BE2C (cell line): ENCODE results near the gene WDR70.

Source experiments
- DNase-seq: peaks from one replicate; pipeline ENCODE4 v3.0.0-alpha.2; 2020
- H3K27me3 ChIP-seq: fragments of 250-450 bp; sonication (Bioruptor Pico); 2 replicates; pipeline ENCODE4 v1.5.1; 2020; ENCODE audit warnings: mild to moderate bottlenecking
- H3K36me3 ChIP-seq: fragments of 250-450 bp; sonication (Bioruptor Pico); 2 replicates; pipeline ENCODE4 v1.5.1; 2020; ENCODE audit warnings: mild to moderate bottlenecking
- H3K4me1 ChIP-seq: fragments of 250-450 bp; sonication (Bioruptor Pico); 2 replicates; pipeline ENCODE4 v1.5.1; 2020
- H3K4me3 ChIP-seq: 2 replicates; pipeline ENCODE4 v1.5.1; 2011; ENCODE audit warnings: low read depth, low read length
- H3K9me3 ChIP-seq: fragments of 250-450 bp; sonication (Bioruptor Pico); 2 replicates; pipeline ENCODE4 v1.5.1; 2020
- CTCF ChIP-seq: IDR thresholded peaks from 2 replicates; pipeline ENCODE4 v1.5.1; 2012; ENCODE audit warnings: mild to moderate bottlenecking, low read depth, low read length

The WDR70 gene

DNA sequence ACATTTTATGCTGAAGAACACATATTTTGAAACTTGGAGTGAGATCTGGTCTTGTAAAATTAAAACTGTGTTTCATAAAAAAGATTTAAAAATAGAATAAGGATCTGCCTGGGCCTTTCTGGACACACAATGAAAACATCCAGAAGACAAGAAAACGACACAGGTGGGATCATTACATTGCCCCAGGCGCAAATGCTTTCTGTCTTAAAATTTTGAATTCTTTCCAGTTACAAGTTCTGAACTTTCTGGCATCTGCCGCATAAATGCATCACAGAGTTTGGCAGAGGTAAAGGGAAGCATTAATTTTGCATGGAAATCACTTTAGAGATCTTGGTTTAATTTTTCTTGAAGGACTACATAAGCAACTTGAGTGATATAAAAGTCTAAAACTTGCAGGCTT lies 219.6 kb downstream of the WDR70 start:
- Histone ChIP-seq H3K36me3 (no peaks in the 10 kb centered on the region), H3K9me3 (no peaks in the 10 kb centered on the region), H3K27me3 (no peaks in the 10 kb centered on the region), H3K4me1 (no peaks in the 10 kb centered on the region), H3K4me3 (no peak overlapping the region)
- DNase-seq = no peak
- no peak for TF ChIP-seq CTCF

DNA sequence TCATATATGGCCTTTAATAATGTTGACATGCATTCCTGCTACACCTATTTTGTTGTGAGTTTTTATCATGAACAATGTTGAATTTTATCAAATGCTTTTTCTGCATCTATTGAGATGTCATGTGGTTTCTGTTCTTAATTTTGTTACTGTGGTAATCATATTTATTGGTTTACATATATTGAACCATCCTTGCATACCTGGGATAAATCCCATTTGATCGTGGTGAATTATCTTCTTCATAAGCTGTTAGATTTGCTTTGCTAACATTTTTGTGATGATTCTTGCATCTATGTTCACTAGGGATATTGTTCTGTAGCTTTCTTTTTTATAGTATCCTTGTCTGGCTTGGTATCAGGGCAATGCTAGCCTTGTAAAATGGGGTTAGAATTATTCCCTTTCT lies 222.0 kb downstream of the WDR70 start:
- no peak for DNase-seq
- no peaks in the 10 kb centered on the region for H3K4me1 ChIP-seq
- no peaks in the 10 kb centered on the region for H3K27me3 ChIP-seq
- no peak for TF ChIP-seq CTCF
- no peaks in the 10 kb centered on the region for H3K36me3 ChIP-seq
- no peak overlapping the region for H3K4me3 ChIP-seq
- no peaks in the 10 kb centered on the region for H3K9me3 ChIP-seq

- no peak for DNase-seq
- Histone ChIP-seq H3K36me3 (no peaks in the 10 kb centered on the region), H3K9me3 (no peaks in the 10 kb centered on the region), H3K4me3 (no peak overlapping the region), H3K27me3 (no peaks in the 10 kb centered on the region), H3K4me1 (no peaks in the 10 kb centered on the region)
- no peak for TF ChIP-seq CTCF
Measured at GRCh38 chr5:37603072-37603471, 224.0 kb downstream of the WDR70 start.

DNA sequence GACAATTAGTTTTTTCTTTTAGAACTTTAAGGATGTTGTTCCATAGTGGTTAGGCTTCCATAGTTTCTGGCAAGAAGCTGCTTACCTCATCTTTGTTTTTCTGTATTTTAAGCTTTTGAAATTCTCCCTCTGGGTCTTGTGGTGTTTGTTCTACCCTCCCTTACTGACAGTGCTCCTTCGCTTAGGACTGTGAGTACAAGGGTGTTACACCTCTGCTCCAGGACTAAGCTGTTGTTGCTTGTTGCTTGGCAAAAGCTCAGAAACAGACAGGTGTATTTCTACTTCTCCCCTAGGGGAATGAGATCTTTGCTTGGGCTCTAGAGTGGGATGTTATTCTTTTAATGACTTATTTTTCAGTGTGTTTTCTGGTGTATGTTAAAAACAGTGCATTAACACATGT lies 225.2 kb downstream of the WDR70 start:
- no peaks in the 10 kb centered on the region for H3K4me1 ChIP-seq
- no peak overlapping the region for H3K4me3 ChIP-seq
- H3K36me3 ChIP-seq = no peaks in the 10 kb centered on the region
- H3K9me3 ChIP-seq = no peaks in the 10 kb centered on the region
- no peak for TF ChIP-seq CTCF
- no peak for DNase-seq
- H3K27me3 ChIP-seq = no peaks in the 10 kb centered on the region

DNA sequence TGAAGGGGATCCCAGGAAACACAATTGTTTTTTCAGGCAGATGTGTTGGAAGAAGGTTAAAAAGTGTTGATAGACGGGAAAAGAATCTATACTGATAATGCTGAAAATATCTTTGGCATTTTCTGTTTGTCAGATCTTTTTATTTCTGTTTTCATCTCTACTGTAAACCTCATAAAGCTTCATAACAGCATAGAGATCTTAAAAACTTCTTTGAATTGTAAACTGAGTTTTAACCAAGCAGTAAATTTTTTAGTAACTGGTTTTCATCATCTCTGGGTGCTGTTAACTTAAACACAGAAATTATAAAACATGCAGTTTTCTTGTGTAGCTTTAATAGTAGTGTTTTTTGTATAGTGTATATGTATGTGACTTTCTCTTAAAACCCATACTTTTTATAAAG lies 227.0 kb downstream of the WDR70 start:
- no peaks in the 10 kb centered on the region for H3K9me3 ChIP-seq
- no peak for DNase-seq
- no peak overlapping the region for H3K4me3 ChIP-seq
- H3K36me3 ChIP-seq = no peaks in the 10 kb centered on the region
- no peak for TF ChIP-seq CTCF
- H3K27me3 ChIP-seq = no peaks in the 10 kb centered on the region
- H3K4me1 ChIP-seq = no peaks in the 10 kb centered on the region

- no peak for DNase-seq
- H3K4me3 ChIP-seq = no peak overlapping the region
- no peak for TF ChIP-seq CTCF
Measured at GRCh38 chr5:37606632-37607248, 227.6 kb downstream of the WDR70 start.

More at GRCh38 chr5:37606632-37607248, 227.6 kb downstream of the WDR70 start:
- Histone ChIP-seq H3K36me3 (no peaks in the 10 kb centered on the region), H3K27me3 (no peaks in the 10 kb centered on the region), H3K4me1 (no peaks in the 10 kb centered on the region), H3K9me3 (no peaks in the 10 kb centered on the region)
